ENCODE results near the gene SHISA6. TPM values are rescaled to one million over a fixed set of nuclear protein-coding genes. Genes with fewer than 3 reads are reported as not detected.

SHISA6 gene
- total and polyA plus RNA-seq, 11 donors, result 0.16 to 1.0 (median 0.29) TPM

GRCh38 chr17:11446316-11446715, 205.3 kb downstream of the SHISA6 start:
- no peak for TF ChIP-seq POLR2A (IDR thresholded peaks at IDR 0.05)
- TF ChIP-seq, protein P1, sequence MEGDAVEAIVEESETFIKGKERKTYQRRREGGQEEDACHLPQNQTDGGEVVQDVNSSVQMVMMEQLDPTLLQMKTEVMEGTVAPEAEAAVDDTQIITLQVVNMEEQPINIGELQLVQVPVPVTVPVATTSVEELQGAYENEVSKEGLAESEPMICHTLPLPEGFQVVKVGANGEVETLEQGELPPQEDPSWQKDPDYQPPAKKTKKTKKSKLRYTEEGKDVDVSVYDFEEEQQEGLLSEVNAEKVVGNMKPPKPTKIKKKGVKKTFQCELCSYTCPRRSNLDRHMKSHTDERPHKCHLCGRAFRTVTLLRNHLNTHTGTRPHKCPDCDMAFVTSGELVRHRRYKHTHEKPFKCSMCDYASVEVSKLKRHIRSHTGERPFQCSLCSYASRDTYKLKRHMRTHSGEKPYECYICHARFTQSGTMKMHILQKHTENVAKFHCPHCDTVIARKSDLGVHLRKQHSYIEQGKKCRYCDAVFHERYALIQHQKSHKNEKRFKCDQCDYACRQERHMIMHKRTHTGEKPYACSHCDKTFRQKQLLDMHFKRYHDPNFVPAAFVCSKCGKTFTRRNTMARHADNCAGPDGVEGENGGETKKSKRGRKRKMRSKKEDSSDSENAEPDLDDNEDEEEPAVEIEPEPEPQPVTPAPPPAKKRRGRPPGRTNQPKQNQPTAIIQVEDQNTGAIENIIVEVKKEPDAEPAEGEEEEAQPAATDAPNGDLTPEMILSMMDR (IDR thresholded peaks at IDR 0.05), result no peak
- intact Hi-C loops (cut with DNase I), result no loop called here
- no peaks in the 10 kb centered on the region for H3K4me1 ChIP-seq

GRCh38 chr17:11454096-11454495, 213.1 kb downstream of the SHISA6 start:
- DNase-seq (no peak), ATAC-seq (no peak)
- Histone ChIP-seq H3K4me3 (no peak overlapping the region), H3K9me3 (no peaks in the 10 kb centered on the region), H3K4me1 (no peaks in the 10 kb centered on the region), H3K27me3 (peaks cover 0 to 5% (median 0%) of the 10 kb centered on the region in 9 donors), H3K36me3 (no peaks in the 10 kb centered on the region), H3K27ac (no peak overlapping the region)
- intact Hi-C loops (cut with DNase I), result no loop called here
- TF ChIP-seq, protein P1 (IDR thresholded peaks at IDR 0.05), result no peak
- TF ChIP-seq POLR2A (IDR thresholded peaks at IDR 0.05), result no peak
- 85 to 90% (median 88%) methylated on average over 7 of the region's 7 CpGs for WGBS, 4 donors

More at GRCh38 chr17:11446316-11446715, 205.3 kb downstream of the SHISA6 start:
- Histone ChIP-seq H3K9me3 (no peaks in the 10 kb centered on the region), H3K27ac (no peak overlapping the region), H3K4me3 (no peak overlapping the region), H3K36me3 (no peaks in the 10 kb centered on the region), H3K27me3 (no peaks in the 10 kb centered on the region)
- ATAC-seq (no peak), DNase-seq (no peak)
- WGBS, 4 donors, result 65 to 85% (median 71%) methylated on average over 4 of the region's 4 CpGs

DNA sequence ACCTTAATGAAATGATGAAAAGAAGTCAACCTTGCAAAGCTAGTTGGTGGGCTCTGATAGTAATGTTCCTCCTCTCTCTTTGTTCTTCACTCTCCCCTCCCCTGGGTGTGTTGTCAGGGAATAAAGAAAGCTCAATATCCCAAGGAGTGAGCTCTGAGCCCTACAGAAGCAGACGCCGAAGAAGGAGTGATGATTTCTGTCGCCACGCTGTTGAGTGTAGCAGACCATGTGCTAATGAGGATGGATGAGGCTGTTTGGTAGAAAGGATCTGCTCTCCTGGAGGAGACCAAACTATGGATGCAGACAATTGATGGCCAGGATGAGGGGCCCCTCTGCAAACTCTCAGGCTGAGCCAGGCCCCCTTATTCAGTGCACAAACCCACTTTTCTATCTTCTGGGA, 217.3 kb downstream of the SHISA6 start:
- Histone ChIP-seq H3K9me3 (no peaks in the 10 kb centered on the region), H3K36me3 (no peaks in the 10 kb centered on the region), H3K4me1 (no peaks in the 10 kb centered on the region), H3K27ac (no peak overlapping the region), H3K4me3 (no peak overlapping the region), H3K27me3 (peaks cover 0 to 5% (median 0%) of the 10 kb centered on the region in 9 donors)
- no peak for ATAC-seq
- no peak for DNase-seq
- TF ChIP-seq POLR2A (IDR thresholded peaks at IDR 0.05), result no peak
- TF ChIP-seq, protein P1 (IDR thresholded peaks at IDR 0.05), result no peak
- intact Hi-C loops (cut with DNase I), result no loop called here
- WGBS, 4 donors, result 82 to 87% (median 84%) methylated on average over 4 of the region's 4 CpGs

DNA sequence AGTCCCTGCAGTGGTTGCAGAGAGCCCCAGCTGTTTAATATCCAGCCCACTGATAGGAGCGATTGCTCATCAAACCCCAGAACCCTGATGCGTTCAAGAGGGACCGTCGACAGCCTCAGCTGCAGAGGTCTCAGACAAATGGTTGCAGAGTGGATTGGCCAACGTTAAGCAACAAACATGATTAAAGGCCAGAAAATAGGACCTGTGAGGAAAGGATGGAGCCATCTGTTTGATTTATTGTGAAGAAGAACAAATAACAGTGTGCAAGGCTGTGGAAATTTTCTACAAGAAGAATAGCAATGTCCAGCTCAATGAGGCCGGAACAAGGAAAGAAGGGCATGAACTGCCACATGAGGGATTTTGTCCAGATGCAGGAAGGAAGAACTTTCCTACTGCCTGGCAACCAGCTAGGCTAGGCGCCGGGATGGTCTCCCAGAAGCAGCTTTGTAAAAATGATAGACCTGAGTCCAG, 218.9 kb downstream of the SHISA6 start:
- Histone ChIP-seq H3K4me3 (no peak overlapping the region), H3K36me3 (no peaks in the 10 kb centered on the region), H3K27ac (no peak overlapping the region), H3K27me3 (peaks cover 0 to 5% (median 0%) of the 10 kb centered on the region in 9 donors), H3K9me3 (no peaks in the 10 kb centered on the region), H3K4me1 (no peaks in the 10 kb centered on the region)
- TF ChIP-seq, protein P1 (IDR thresholded peaks at IDR 0.05), result no peak
- no peak for TF ChIP-seq POLR2A (IDR thresholded peaks at IDR 0.05)
- 38 to 44% (median 41%) methylated on average over 8 of the region's 8 CpGs for WGBS, 4 donors
- DNase-seq, result peak in 1 of 5 donors; percentile 27
- peak in 1 of 4 donors; percentile 45 for ATAC-seq
- intact Hi-C loops (cut with DNase I), result no loop called here

Measured in heart left ventricle (tissue), 16 donors.